DMS79 treated with DMSO at 0.1 percent for 48 hours (cell line): ENCODE measurements around the gene TP73.
A peak's percentile ranks its signal among the peaks of the same experiment; 100 is the strongest.

Experiments used
- DNase-seq: peaks from one replicate; lab custom pipeline; 2025; lab: John Stamatoyannopoulos, UW

The TP73 gene

GRCh38 chr1:3634059-3634800 is 18.1 kb upstream of the TP73 start:
- no peak for DNase-seq

GRCh38 chr1:3636080-3636479 is 16.2 kb upstream of the TP73 start:
- DNase-seq: no peak

- no peak for DNase-seq
Measured at GRCh38 chr1:3636531-3636930, 15.8 kb upstream of the TP73 start.

GRCh38 chr1:3638027-3638426 is 14.3 kb upstream of the TP73 start:
- DNase-seq: no peak

- no peak for DNase-seq
Measured at GRCh38 chr1:3638676-3639075, 13.6 kb upstream of the TP73 start.

GRCh38 chr1:3639397-3639911 is 12.9 kb upstream of the TP73 start:
- DNase-seq: no peak

- DNase-seq: no peak
Measured at GRCh38 chr1:3640121-3640837, 12.0 kb upstream of the TP73 start.

GRCh38 chr1:3641046-3641760 is 11.1 kb upstream of the TP73 start:
- no peak for DNase-seq

- DNase-seq: no peak
Measured at GRCh38 chr1:3641816-3642215, 10.5 kb upstream of the TP73 start.

GRCh38 chr1:3642919-3643675 is 9.2 kb upstream of the TP73 start:
- DNase-seq: no peak

GRCh38 chr1:3644273-3644672 is 8.0 kb upstream of the TP73 start:
- no peak for DNase-seq

GRCh38 chr1:3645247-3645646 is 7.1 kb upstream of the TP73 start:
- no peak for DNase-seq

GRCh38 chr1:3645666-3646355 is 6.5 kb upstream of the TP73 start:
- DNase-seq: no peak

- DNase-seq: no peak
Measured at GRCh38 chr1:3646596-3646995, 5.7 kb upstream of the TP73 start.

- DNase-seq: peak; percentile 78
Measured at GRCh38 chr1:3649342-3650247, 2.7 kb upstream of the TP73 start, which contains the start of gene WRAP73. TSS of gene WRAP73 (minus strand) at chr1:3650103. CDS start at chr1:3649999, 104 bp downstream.

GRCh38 chr1:3650248-3651025 is 1.9 kb upstream of the TP73 start:
- no peak for DNase-seq

- no peak for DNase-seq
Measured at GRCh38 chr1:3651026-3651929, 1.0 kb upstream of the TP73 start.

GRCh38 chr1:3652548-3653285 is 401 bp downstream of the TP73 start:
- peak; percentile 44 for DNase-seq
